NCI-H128 (cell line): ENCODE measurements around the gene TSHZ2.
"Not testable (repeated sequence)": the region's sequence is repeated elsewhere in the genome, so short reads cannot be mapped to it uniquely, and the experiment has no call there.

Source experiments
- DNase-seq: peaks from one replicate; lab custom pipeline; 2025; ENCODE audit not compliant: unreplicated experiment; lab: John Stamatoyannopoulos, UW

TSHZ2 gene

GRCh38 chr20:53334861-53335260 is 362.7 kb downstream of the TSHZ2 start:
- no peak for DNase-seq

- DNase-seq: no peak
Observed at GRCh38 chr20:53335555-53335954, 363.4 kb downstream of the TSHZ2 start.

- no peak for DNase-seq
Observed at GRCh38 chr20:53336892-53337291, 364.7 kb downstream of the TSHZ2 start.

GRCh38 chr20:53337390-53338101 is 365.4 kb downstream of the TSHZ2 start:
- no peak for DNase-seq

- DNase-seq: no peak
Observed at GRCh38 chr20:53338716-53339115, 366.6 kb downstream of the TSHZ2 start.

GRCh38 chr20:53342429-53342828 is 370.3 kb downstream of the TSHZ2 start:
- DNase-seq: no peak

GRCh38 chr20:53343448-53343847 is 371.3 kb downstream of the TSHZ2 start:
- DNase-seq: no peak

GRCh38 chr20:53344891-53345290 is 372.7 kb downstream of the TSHZ2 start:
- no peak for DNase-seq

GRCh38 chr20:53345536-53346334 is 373.6 kb downstream of the TSHZ2 start:
- DNase-seq: no peak

GRCh38 chr20:53346335-53346648 is 374.1 kb downstream of the TSHZ2 start:
- no peak for DNase-seq

- no peak for DNase-seq
Observed at GRCh38 chr20:53349730-53350129, 377.6 kb downstream of the TSHZ2 start.

GRCh38 chr20:53352727-53353440 is 380.7 kb downstream of the TSHZ2 start:
- no peak for DNase-seq

- no peak for DNase-seq
Observed at GRCh38 chr20:53354314-53354713, 382.2 kb downstream of the TSHZ2 start.

- DNase-seq: no peak
Observed at GRCh38 chr20:53355790-53356189, 383.6 kb downstream of the TSHZ2 start.

- DNase-seq: no peak
Observed at GRCh38 chr20:53359425-53359824, 387.3 kb downstream of the TSHZ2 start.

GRCh38 chr20:53360852-53361251 is 388.7 kb downstream of the TSHZ2 start:
- DNase-seq: no peak

GRCh38 chr20:53362736-53363135 is 390.6 kb downstream of the TSHZ2 start:
- DNase-seq: no peak

- no peak for DNase-seq
Observed at GRCh38 chr20:53364646-53365045, 392.5 kb downstream of the TSHZ2 start.

GRCh38 chr20:53365076-53365475 is 392.9 kb downstream of the TSHZ2 start:
- DNase-seq: no peak

- no peak for DNase-seq
Observed at GRCh38 chr20:53365539-53366075, 393.4 kb downstream of the TSHZ2 start.

GRCh38 chr20:53366928-53367327 is 394.8 kb downstream of the TSHZ2 start:
- DNase-seq: not testable (repeated sequence)

- no peak for DNase-seq
Observed at GRCh38 chr20:53369871-53370270, 397.7 kb downstream of the TSHZ2 start.
